A673 (cell line): ENCODE results near the gene HOXC10. TPM values are rescaled to one million over a fixed set of nuclear protein-coding genes. Genes with fewer than 3 reads are reported as not detected.

Experiments used
- BruUV-seq: library from RNA; stranded (reverse); fragments of 400-500 nt; replicated peaks from 2 replicates; lab custom pipeline; 2021; lab: Mats Ljungman, UMichigan
- CTCF ChIA-PET: fragments of 300-600 bp; sonication (Branson Sonifier 250); formaldehyde crosslinking; loops from one replicate; lab custom pipeline; 2022; ENCODE audit warnings: antibody characterized with exemption; lab: Charles Lee
- POLR2A ChIA-PET: fragments of 300-600 bp; sonication (Branson Sonifier 250); formaldehyde crosslinking; loops from one replicate; lab custom pipeline; 2022; ENCODE audit warnings: antibody characterized with exemption; ENCODE audit not compliant: low non-redundant PET; lab: Charles Lee
- DNase-seq: peaks from one replicate; pipeline ENCODE4 v3.0.0-alpha.2; 2015; ENCODE audit warnings: low spot score
- H3K27ac ChIP-seq: fragments of 200-600 bp; sonication (generic); 2 replicates; pipeline ENCODE4 v1.5.1; 2016; ENCODE audit warnings: mixed run types, low read depth, mild to moderate bottlenecking, mixed read lengths, antibody characterized with exemption, low read length; ENCODE audit not compliant: poor library complexity, severe bottlenecking
- H3K27me3 ChIP-seq: fragments of 200-600 bp; sonication (generic); replicated peaks from 2 replicates; pipeline ENCODE4 v1.6.1; 2017; ENCODE audit warnings: mixed run types, low read depth, mild to moderate bottlenecking, mixed read lengths, antibody characterized with exemption, low read length; ENCODE audit not compliant: insufficient read depth, poor library complexity
- H3K36me3 ChIP-seq: fragments of 200-600 bp; sonication (generic); 2 replicates; pipeline ENCODE4 v1.6.1; 2016; ENCODE audit warnings: mixed run types, mild to moderate bottlenecking, mixed read lengths, antibody characterized with exemption, low read length; ENCODE audit not compliant: insufficient read depth, poor library complexity, severe bottlenecking
- H3K4me1 ChIP-seq: fragments of 200-600 bp; sonication (generic); 2 replicates; pipeline ENCODE4 v1.6.1; 2017; ENCODE audit warnings: mixed run types, mild to moderate bottlenecking, mixed read lengths, antibody characterized with exemption, low read length; ENCODE audit not compliant: insufficient read depth, poor library complexity, severe bottlenecking
- H3K4me3 ChIP-seq: fragments of 200-600 bp; sonication (generic); 2 replicates; pipeline ENCODE4 v1.5.1; 2016; ENCODE audit warnings: low read depth, mixed run types, mild to moderate bottlenecking, mixed read lengths, low read length; ENCODE audit not compliant: poor library complexity, severe bottlenecking
- H3K9me3 ChIP-seq: fragments of 200-600 bp; sonication (generic); 2 replicates; pipeline ENCODE4 v1.6.1; 2016; ENCODE audit warnings: mixed run types, low read depth, mild to moderate bottlenecking, mixed read lengths, antibody characterized with exemption, low read length; ENCODE audit not compliant: poor library complexity, severe bottlenecking
- CTCF ChIP-seq: fragments of 300-800, 200-600 bp; sonication (generic); conservative IDR thresholded peaks from 2 replicates; pipeline ENCODE4 v1.5.1; 2017; ENCODE audit warnings: low read depth, mild to moderate bottlenecking, antibody characterized with exemption, low read length, moderate library complexity, mixed read lengths
- EZH2 ChIP-seq: fragments of 200-600 bp; sonication (generic); IDR thresholded peaks from 2 replicates; pipeline ENCODE4 v1.6.1; 2017; ENCODE audit warnings: borderline replicate concordance, low read depth, mild to moderate bottlenecking, mixed read lengths, antibody characterized with exemption, low read length; ENCODE audit not compliant: poor library complexity, severe bottlenecking
- intact Hi-C: fragments of 100-400 bp; cut with micrococcal nuclease; formaldehyde crosslinking; loops from one replicate; pipeline ENCODE4 v1.10.0; 2022; ENCODE audit not compliant: unreplicated experiment
- total RNA-seq: library from RNA; stranded (reverse); gene quantifications from 2 replicates; pipeline ENCODE4 v1.2.3, GENCODE V29; 2021

Gene HOXC10
- total RNA-seq, 1 experiment from 2014 or later = 27.8 TPM

DNA sequence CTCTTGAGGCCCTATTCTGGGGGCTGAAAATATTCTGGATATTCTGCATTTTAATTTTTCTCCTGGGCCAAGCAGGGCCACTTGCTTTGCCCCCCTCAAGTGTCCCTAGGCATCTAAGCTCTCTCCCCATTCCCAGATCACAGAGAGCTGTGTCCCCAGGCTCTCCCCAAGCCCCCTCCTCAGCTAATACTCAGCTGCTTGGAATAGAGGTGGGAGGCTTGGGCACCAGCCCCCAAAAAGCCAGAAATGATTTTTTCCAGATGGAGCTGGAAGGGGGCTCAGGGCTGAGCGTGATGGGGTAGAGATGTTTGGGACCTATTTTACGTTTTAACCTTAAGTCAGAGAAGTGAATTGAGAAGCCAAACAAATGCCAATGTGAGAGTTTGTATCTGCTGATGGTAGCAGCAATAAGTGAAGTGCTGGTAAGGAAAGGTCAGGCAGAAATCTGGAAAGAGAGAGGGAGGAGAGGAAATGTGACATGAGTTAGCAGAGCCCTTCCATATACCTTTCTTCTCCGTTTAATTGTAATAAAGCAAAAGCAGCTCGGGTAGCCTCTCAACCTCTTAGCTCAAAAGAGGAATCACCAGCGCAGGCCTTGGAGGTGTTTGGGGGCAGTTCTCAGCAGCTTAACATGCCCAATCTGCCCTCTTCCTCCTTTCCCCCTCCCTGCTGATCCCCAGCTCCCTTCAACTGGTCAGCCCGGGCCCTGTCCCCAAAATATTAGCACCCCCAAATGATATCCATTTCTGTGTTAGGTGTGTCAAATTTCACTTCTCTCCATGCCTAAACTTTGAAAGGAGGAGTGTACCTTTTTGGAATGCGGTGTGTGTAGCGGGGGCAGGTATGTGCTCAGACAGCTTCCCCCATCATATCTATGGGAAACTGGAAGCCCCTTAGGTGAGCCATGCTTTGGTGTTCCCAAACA, 38.3 kb downstream of the HOXC10 start:
- Histone ChIP-seq H3K4me3 (no peak overlapping the region), H3K27me3 (no peaks in the 10 kb centered on the region), H3K27ac (peak overlapping the region; percentile 45), H3K4me1 (peaks cover 90% of the 10 kb centered on the region), H3K9me3 (no peaks in the 10 kb centered on the region), H3K36me3 (no peaks in the 10 kb centered on the region)
- no TSS peak for BruUV-seq
- DNase-seq = no peak
- CTCF ChIA-PET = interaction anchor here (1.1 kb wide), 1 partner anchor 115 kb away, joined by 3 read pairs; no protein-coding TSS in a partner anchor
- POLR2A ChIA-PET = no interaction called here
- intact Hi-C loops = no loop called here
- TF ChIP-seq CTCF = no peak

DNA sequence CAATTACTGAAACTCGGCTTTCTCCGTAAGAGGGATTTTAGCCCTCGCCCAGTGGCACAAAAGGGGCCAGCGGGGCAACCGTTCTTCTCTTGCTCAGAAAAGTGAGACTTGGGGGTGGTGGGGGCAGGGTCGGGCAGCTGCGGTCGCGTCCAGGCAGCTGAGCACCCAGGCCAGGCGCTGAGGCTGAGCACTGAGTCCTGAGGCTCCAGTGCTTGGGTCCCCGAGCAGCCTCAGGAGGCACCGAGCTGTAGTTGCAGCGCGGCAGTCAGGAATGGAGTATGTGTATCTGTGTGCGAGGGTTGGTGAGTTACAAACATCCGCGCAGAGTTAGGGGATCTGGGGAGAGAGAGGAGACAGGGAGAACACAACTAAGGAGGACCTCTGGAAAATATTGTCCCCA, 39.2 kb downstream of the HOXC10 start:
- no TSS peak for BruUV-seq
- Histone ChIP-seq H3K4me3 (no peak overlapping the region), H3K4me1 (peaks cover 88% of the 10 kb centered on the region), H3K9me3 (no peaks in the 10 kb centered on the region), H3K36me3 (no peaks in the 10 kb centered on the region), H3K27me3 (no peaks in the 10 kb centered on the region), H3K27ac (peak overlapping the region; percentile 45)
- ChIA-PET POLR2A (no interaction called here), CTCF (interaction anchor here (0.5 kb wide), 1 partner anchor 185 kb away, joined by 5 read pairs; no protein-coding TSS in a partner anchor)
- intact Hi-C loops = no loop called here
- DNase-seq = no peak
- TF ChIP-seq CTCF (no peak), EZH2 (no peak)

GRCh38 chr12:54024581-54025305, 39.8 kb downstream of the HOXC10 start:
- ChIA-PET POLR2A (no interaction called here), CTCF (interaction anchor here (0.6 kb wide), 1 partner anchor 29 kb away, joined by 3 read pairs; no protein-coding TSS in a partner anchor)
- Histone ChIP-seq H3K36me3 (peaks cover 2% of the 10 kb centered on the region), H3K9me3 (no peaks in the 10 kb centered on the region), H3K4me3 (no peak overlapping the region), H3K4me1 (peaks cover 87% of the 10 kb centered on the region), H3K27ac (peak overlapping the region; percentile 46), H3K27me3 (no peaks in the 10 kb centered on the region)
- BruUV-seq = no TSS peak
- intact Hi-C loops = no loop called here
- TF ChIP-seq EZH2 (no peak), CTCF (no peak)
- DNase-seq = no peak
